ENCODE measurements around the gene PAX8.

- TF ChIP-seq CTCF (conservative IDR thresholded peaks at IDR 0.05; ENCODE audit: low read length) (no peak), EZH2phosphoT487 (IDR thresholded peaks at IDR 0.05; ENCODE audit: borderline replicate concordance) (no peak)
Measured at GRCh38 chr2:113207021-113207420, 71.7 kb downstream of the PAX8 start.
